HG02885 (cell line): Measurements from ENCODE around the gene RPGR.
A peak's percentile ranks its signal among the peaks of the same experiment; 100 is the strongest.

Source experiments
- ATAC-seq: cut with Tn5 transposase; IDR thresholded peaks from one replicate; pipeline ENCODE4 v1.9.1; 2021; ENCODE audit warnings: mild to moderate bottlenecking; ENCODE audit not compliant: unreplicated experiment, poor library complexity

Gene RPGR

GRCh38 chrX:38262715-38263620 lies 64.3 kb downstream of the RPGR start:
- ATAC-seq, result no peak

DNA sequence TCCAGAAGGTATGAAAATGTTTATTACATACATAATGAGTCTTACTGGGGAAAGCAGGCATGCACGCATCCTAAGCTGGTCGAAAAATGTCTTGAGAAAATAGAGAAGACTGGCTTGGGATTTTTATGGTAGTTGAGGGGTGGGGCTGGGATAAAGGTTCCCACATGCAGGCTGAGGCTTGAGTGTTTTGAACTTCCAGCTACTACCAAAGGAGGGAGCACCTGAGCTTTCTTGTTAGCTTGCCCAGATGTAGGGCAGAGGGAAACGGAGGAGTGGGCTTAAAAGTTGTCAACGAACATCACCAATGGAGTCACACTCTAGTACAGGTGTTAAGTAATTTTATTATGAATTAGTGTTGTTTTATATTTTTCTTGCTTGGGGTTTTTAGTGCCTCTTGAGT lies 67.1 kb downstream of the RPGR start:
- no peak for ATAC-seq

GRCh38 chrX:38256019-38256418 lies 71.3 kb downstream of the RPGR start:
- no peak for ATAC-seq

GRCh38 chrX:38249965-38250364 lies 77.3 kb downstream of the RPGR start:
- no peak for ATAC-seq

DNA sequence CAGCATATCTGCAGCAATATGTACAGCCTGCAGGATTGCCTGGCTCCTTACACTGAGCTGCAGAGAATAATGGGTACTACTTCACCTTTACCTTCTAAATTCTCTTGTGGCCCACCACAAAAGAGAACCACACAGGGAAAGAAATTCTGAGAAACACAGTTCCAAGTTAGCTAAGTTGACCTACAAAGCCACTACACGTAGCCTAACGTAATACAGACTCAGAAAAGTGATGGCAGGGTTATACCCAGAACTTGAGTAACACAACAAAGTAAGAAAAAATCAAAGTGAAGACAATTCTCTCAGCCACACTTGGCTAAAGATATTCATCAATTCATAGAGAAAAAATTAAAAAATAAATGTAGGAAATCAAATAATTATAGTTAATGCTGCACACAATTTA lies 80.3 kb downstream of the RPGR start:
- no peak for ATAC-seq

GRCh38 chrX:38240541-38240940 lies 86.8 kb downstream of the RPGR start:
- ATAC-seq, result no peak

DNA sequence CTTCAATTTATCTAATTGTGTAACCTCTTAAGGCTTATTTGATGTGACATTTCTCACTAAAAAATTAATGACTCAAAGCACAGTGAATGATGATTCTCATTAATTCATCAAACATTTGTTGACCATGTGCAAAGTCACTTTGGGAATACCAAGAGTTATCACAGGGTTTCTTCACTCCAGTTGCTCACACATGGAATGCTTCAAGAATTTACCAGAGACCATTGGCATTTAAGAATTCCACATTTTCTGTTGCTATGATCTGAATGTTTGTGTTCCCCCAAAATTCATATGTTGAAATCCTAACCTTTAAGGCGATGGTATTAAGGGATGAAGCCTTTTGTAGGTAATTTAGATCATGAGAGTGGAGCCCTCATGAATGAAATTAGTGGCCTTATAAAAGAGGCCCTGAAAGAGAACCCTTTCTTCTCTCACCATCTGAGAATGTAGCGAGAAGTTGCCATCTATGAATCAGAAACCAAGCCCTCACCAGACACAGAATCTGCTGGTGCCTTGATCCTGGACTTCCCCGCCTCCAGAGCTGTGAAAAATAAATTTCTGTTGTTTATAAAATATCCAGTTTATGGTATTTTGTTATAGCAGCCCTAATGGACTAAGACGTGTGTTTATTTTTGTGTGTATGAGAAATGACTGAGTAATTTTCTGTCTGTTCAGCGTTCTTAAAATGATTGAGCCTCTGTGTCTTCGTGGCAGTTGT lies 90.3 kb downstream of the RPGR start:
- no peak for ATAC-seq

DNA sequence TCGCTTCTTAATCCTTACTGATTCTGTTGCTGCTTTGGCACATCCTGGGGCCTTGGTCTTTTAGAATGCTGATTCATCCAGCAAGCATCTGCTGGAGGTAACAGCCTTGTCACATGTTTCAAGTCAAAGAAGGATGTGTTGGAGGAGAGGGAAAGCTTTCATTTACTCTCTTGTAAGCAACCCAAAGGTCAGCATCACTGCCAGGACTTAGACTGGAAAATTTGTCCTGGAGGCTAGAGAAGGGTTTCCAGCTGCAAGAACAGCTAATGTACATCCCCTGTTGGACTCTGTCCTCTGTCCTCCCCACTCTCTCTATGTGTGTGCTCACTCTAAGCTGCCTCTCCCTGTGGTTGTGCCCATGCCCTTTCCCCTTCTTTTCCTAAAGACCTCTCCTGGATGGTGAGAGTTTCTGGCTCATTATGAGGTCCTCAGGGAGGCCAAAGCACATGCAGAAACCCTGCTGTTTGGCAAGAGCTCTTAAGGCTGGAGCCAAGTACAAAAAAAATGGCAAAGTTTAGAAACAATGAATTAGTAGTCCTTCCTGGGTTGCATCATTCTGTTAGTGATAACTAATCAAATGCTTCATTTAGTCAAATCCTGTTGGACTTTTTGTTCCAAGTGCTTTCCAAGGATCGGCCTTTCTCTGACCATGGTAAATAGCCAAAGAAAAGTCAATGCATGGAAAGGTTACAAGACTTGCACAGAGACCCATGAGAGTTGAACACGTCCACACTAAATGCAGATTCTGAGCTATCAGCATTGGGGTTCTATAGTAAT lies 93.2 kb downstream of the RPGR start:
- no peak for ATAC-seq

DNA sequence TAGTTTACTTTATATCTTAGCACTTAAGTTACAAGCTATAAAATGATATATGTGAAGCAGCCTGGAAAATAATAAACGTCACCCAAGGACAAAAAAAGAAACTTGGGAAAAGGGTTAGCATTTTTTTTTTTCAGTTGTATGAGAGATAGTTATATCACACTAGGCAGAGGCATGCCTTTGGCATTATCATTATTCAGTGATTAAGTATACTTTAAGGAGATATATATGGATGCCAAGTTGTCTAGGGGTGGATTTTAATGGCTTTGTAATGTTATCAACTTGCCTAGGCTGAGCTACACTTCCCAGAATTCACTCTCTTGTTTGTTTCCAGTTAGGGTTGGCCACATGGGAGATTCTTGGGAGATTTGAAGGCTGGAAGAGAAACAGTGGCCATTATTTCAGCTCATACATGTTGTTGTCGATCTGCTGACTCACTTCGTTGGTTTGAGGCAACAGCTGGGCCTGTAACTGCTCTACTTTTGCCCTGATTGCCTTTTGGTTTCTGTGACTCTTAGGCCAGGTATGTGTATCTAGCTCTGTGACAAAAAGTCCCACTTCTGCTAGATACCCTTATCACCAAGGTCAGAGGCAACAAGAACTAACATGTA lies 95.1 kb downstream of the RPGR start:
- ATAC-seq, result no peak

DNA sequence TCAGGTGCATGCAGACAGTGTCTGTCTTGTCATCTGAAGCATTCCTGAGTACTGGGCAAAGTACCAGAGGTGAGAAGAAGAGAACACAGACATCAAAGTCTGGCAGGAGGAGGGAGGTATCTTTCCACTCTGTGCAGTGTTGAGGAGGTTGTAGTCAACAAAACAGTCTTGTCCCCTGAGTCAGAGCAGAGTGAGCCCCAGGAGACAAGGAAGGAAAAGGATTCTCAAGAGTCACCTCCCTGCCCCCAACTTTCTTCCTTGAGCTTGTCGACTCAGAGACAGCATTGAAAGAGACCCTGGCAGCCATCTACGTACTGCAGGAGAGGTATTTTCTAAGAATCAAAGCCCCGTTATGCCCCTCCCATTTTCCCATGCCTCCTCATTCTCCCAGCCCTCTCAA lies 102.2 kb downstream of the RPGR start:
- ATAC-seq, result no peak

GRCh38 chrX:38224160-38224559 lies 103.1 kb downstream of the RPGR start:
- no peak for ATAC-seq

DNA sequence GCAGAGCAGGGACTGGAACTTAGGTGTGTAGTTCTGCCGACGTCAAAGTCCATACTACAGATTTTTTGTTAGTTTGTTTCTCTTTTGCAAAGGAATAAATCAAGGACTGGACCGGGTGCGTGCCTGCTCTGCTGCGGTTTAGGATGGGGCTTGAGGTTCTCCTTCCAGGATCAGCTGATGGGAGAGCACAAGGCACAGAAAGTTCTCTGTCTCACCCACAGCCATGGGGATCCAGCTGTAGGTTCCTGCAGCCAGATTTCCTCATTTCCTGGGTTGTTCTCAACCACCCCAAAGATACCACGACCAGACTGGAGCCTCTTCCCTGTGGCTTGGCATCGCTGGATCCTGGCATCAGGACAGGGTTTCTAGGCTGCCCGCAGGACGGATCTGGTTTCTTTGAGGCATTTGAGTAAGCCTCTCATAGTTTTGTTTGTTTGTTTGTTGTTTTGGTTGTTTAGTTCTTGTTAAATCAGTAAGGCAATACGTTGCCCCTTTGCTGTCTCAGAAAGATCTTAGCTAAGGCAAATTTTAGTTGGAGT lies 105.8 kb downstream of the RPGR start:
- ATAC-seq, result no peak

- ATAC-seq, result no peak
Measured at GRCh38 chrX:38220415-38221390, 106.6 kb downstream of the RPGR start, which contains the start of gene SRPX. Gene SRPX, minus strand, starts transcription at chrX:38220871. Its CDS starts 79 bp downstream, at chrX:38220792.

- peak; percentile 34 for ATAC-seq
Measured at GRCh38 chrX:38220024-38220414, 107.3 kb downstream of the RPGR start.
